ENCODE data around the gene TNNC1.

Gene TNNC1

DNA sequence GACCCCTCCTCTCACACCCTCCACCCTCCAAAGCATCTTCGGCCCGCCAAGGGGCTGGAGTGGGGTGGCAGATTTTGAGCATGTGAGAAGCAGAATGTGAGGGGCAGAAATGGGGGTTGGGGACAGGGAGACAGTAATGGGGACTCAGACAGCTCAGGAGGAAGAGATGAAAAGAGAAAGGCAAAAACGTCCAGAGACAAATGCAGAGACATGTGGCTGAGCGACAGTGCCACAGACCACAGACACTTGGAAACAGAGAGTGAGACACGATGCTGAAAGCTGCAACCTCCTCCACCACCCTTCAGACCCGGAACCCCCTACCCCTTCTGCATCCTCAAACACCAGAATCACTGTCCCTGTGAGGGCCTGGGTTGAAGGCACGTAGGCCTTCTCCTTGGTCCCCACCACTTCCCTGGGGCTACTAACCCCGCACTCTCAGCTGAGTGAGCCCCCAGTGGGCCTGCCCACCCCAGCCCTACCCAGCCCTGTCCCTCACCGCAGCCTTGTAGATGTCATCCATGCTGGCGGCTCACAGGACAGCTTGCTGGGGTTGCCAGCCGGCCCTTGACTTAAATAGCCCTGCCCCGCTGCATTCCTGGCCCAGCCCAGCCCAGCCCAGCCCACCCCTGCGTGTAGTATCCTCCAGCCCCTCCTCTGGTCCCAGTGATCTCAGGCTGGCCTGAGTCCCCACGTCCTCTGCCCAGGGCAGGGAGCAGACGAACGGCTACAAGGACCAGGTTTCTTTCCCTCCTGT, at the start of gene TNNC1:
Gene TNNC1 (minus strand): TSS at position 546 of the 754 bp plus-strand sequence. CDS start 26 bp downstream, at position 520.
- DNase-seq: no peak

DNA sequence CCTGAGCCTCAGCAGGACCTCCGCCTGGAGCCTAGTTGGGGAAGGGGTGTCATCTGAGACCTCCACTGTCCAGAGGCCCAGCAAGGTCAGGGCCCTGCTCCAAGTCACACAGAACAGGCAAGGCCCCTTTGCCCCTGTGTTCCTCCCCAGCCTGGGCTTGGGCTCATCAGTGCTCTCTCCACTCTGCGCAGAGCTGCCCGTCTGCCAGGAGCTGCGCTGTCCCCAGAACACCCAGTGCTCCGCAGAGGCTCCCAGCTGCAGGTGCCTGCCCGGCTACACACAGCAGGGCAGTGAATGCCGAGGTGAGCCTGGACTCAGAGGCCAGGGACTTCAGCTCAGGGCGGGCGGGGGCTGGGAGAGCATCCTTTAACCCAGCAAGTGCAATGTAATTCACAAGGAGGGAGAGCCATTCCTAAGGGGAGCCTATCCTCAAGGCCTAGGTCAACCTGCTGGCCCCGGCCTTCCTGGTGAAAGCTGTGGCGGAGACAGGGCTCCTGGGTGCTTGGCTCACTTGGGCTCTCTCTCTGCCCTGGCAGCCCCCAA, 49.0 kb upstream of the TNNC1 start:
- DNase-seq: no peak

DNA sequence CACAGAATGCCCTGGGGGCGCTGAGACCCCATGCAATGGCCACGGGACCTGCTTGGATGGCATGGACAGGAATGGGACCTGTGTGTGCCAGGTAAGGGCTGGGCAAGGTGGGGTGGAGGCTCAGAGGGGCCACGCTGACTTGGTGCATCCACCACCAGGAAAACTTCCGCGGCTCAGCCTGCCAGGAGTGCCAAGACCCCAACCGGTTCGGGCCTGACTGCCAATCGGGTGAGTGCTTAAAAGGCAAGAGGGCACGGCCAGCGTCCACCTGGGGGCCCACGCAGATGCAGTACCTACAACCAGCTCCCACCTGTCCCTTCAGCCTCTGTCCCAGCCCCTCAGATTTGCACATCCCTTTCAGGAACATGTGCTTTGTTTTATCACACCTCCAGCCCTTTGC, 48.2 kb upstream of the TNNC1 start:
- DNase-seq: no peak

DNA sequence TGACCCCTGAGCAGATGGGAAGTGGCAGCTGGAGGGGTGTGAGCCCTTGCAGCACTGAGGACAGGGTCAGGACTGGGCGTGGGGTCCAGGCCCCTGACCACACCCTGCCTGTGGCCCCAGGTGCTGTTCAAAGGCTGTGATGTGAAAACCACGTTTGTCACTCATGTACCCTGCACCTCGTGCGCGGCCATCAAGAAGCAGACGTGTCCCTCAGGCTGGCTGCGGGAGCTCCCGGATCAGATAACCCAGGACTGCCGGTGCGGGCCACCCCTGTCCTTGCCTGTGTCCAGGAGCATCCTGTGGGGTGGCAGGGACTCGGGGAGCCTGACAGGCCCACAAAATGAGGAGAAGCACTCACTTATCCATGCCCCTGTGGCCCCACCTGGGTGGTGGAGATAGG, 47.2 kb upstream of the TNNC1 start:
- DNase-seq: no peak

DNA sequence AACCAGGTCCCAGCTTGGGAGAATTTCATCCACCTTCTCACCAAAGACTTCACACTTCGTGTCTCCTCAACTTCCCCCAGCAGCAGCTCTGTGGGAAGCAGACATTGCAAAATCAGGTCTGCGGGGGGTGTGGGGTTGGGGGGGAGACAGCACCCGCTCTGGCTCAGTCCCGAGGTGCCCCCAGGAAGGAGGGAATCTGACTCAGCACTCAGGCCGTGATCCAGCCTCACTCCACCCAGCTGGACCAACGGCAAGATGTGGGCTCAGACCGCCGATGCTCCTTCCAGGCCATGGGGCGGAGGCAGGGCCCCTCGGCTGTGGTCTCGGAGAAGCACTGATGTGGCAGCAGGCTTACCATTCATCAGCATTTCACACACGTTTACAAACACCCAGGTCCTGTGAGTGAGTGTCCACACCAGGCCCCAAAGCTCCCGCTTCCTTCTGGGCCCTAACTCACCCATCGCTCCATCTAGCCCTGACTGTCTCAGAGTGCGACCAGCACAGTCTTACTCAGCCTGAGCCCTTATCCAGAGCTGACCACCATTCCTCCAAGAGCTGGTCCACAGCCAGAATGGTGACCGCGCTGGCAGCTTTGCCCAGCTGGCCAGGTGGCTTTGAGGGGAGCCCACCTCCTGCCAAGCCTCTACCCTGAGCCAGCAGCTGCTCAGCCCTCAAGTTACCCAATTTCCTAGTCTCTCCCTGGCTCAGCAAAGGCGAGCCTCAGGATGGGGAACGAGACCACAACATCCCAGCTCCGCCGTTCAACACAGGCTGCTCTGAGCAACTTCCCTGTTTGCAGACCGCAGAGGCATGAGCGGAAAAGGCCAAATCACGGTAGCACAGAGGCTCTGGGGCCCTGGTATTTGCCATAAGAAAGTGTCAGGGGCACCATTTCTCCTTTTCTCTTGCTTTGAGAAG, 44.6 kb upstream of the TNNC1 start:
- no peak for DNase-seq

DNA sequence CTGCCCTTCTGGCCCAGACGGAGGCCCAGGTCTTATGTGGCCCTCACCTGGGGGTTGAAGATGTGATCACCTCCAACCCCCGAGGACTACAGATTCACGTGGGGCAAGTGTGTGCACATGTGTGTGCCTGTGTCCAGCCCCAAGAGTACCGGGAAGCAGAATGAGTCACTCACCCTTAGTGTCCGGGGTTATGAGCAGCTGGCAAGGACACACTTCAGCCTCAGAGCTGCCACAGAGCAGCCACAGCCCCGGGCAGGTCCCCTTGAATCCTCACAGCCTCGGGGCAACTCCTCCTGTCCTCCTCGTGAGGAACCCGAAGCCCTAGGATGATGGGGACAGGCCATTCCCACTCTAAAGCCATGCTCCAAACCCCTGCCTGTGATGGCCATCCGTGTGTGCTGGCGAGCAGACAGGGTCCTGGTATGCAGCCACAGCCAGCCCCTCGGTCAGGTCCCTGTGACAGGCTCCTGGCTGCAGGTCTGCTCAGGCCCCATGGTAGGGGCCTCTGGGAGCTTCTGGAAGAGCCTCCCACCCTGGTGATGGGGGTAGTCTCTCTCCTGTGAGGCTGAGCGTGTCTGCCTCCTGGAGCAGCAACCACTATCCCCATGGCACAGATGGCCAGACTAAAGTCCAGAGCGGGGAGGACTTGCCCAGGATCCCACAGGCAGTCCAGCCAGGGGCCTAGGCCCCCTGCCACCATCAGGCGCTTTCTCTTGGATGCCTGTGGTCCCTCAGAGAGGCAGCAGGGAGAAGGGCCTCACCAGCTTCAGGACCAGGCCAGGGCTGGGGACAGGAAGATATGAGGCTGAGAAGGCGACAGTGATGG, 42.1 kb upstream of the TNNC1 start:
- no peak for DNase-seq

DNA sequence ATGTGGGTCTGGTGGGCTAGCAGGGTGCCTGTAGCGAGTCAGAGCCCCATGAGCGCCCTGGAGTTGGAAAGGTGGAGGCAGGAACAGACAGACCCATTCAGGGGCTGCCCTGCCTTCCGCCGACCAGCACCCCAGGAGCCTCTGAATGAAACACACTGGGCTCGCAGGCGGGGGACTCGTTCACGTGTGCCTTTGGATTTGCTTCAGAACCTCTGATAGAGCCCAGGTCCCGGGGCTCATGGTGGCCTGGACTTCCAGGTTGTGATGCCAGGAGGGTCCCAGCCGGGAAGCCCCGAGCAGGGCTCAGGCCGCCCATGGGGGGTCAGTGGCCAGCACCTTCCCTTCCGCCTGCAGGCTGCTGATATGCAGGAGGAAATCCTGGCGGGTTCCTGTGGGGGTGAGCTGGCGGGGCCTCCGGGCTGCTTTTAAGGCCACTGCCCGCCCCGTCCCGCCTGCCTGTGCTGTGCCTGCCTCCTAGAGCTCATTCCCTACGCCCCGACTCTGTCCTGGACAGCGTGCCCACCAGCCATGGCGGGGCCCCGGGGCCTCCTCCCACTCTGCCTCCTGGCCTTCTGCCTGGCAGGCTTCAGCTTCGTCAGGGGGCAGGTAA, 41.1 kb upstream of the TNNC1 start, which contains the start of gene STAB1:
Gene STAB1 (plus strand): TSS at position 453 of the 610 bp plus-strand sequence. CDS start 76 bp downstream, at position 529.
- DNase-seq: no peak

DNA sequence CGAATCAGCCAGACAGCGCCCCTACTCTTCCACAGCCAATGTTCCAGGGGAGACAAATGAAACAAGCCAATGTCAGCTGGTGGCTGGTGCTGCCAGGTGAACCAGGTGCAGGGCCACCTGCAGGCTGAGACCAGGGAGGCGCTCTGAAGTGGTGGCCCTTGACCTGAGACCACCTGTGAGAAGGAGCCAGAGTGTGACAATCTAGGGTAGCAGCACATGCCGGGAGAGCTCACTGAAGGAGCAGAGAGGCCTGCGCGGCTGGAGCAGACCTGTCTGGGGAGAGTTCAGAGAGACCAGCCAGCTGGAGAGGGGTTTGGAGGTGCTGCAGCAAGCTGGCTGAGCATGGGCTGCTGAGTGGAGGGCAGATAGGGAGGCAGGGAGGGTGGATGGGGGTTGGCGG, 40.6 kb upstream of the TNNC1 start:
- peak; percentile 32 for DNase-seq

DNA sequence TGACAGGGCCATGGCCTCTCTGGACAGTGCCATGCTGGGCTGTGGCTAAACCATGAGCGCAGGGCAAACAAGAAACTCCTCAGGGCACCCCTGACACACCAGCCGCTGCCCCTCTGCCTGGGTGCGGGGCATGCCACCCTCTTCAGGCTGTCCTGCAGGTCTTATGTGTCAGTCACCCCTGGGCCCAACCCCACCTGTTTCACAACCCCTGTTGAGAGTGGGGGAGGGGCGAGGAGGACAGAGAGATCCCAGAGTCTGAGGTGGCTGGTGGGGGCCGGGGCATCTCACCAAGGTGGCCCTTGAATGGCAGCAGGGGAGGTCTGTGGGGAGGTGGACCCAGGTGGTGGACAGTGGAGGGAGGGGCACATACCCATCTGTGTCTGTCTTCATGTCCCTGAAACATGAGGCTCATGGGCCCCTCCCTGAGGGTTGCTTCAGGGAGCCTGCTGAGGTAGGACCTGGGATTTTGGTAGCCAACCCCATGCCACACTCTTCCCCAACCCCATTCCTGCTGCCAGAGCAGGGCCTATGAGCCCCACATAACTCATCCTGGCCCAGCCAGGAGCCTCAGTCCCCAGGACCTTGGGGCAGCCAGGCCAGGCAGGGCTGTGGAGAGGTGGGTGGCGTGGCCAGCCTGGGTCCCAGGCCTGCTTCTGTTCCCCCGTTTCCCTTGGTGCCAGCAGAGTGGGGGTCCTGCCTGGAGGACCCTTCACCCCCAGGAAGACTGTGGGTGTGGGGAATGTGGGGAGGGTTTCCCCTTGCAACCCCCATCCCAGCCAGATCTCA, 39.6 kb upstream of the TNNC1 start:
- DNase-seq: no peak

DNA sequence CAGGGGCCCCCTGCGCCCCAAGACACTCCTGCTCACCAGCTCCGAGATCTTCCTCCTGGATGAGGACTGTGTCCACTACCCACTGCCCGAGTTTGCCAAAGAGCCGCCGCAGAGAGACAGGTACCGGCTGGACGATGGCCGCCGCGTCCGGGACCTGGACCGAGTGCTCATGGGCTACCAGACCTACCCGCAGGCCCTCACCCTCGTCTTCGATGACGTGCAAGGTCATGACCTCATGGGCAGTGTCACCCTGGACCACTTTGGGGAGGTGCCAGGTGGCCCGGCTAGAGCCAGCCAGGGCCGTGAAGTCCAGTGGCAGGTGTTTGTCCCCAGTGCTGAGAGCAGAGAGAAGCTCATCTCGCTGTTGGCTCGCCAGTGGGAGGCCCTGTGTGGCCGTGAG, 38.2 kb upstream of the TNNC1 start:
- no peak for DNase-seq

DNA sequence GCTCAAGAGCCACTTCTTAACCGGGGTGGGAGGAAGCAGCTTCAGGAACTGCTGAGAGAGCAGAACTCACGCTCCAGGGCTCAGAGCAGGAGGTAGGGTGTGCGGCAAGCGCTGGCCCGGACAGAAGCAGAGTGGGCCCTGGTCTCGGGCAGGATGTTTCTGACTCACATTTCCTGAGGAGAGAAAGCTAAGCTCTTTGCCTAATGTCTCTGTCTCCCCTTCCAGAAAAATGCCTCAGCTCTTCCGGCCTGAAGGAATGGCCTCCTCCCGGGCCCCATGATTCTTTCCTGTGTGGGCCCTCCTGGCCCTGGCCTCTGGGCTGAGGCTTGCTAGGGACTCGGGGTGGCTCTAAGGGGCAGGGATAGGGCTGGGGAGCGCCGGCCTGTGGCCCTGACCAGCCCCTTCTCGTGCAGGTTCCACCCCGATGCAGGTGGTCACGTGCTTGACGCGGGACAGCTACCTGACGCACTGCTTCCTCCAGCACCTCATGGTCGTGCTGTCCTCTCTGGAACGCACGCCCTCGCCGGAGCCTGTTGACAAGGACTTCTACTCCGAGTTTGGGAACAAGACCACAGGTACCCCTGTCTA, 37.2 kb upstream of the TNNC1 start:
- no peak for DNase-seq

DNA sequence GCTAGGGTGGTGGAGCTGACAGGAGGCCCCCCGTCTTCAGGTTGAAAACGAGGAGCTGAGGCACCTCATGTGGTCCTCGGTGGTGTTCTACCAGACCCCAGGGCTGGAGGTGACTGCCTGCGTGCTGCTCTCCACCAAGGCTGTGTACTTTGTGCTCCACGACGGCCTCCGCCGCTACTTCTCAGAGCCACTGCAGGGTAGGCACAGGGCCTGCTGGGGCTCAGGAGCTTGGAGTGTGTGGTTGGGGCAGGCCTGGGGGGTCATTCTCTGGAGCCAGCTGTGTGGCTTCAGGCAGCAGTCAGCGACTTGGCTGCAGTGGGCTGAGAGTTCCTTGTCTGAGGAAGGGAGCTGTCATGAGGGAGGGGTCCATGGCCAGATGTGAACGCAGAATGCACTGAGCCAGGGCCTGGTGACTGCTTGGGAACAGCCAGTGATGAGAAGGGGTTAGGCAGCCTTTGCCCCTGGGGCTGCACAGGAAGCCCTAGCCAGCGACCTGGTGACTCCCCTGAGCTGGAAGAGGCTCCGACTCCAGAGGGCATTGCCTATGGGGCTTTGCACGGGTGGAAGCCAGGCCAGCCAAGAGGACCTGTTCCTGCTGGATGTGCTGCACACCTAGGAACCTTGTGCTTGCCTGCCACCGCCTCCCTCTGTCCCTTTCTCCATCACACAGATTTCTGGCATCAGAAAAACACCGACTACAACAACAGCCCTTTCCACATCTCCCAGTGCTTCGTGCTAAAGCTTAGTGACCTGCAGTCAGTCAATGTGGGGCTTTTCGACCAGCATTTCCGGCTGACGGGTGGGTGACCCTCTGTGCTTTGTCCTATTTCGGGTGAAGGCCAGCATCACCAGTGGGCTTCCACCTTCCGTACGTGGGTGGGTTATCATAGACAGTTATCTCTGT, 36.4 kb upstream of the TNNC1 start:
- no peak for DNase-seq

DNA sequence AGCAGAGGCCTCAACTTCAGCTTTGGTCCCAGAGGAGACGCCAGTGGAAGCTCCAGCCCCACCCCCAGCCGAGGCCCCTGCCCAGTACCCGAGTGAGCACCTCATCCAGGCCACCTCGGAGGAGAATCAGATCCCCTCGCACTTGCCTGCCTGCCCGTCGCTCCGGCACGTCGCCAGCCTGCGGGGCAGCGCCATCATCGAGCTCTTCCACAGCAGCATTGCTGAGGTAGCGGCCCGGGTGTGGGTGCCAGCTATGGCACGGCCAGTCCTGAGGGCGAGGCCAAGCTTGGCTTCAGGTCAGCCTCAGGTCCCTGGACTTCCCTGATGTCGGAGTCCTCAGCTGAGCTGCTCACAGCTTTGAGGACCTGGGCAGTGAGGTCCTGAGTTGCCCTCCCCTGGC, 35.6 kb upstream of the TNNC1 start:
- DNase-seq: no peak

DNA sequence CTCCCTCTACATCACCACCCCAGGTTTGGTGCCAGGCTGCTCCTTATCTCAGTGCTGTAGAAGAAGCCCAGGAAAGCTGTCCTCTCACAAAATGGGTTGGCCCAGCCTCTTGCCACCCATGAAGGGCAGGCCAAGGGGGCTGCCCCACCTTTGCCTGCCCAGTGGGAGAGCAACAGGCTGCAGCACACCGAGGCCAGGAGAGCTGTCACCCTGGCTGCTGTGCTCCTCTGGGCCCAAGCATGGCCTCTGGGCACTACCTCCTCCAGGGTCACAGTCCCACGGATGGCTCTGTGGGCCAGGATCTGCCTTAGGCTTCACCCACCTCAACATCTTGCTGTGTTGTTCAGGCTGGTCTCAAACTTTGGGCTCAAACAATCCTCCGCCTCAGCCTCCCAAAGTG, 34.9 kb upstream of the TNNC1 start:
- DNase-seq: no peak

DNA sequence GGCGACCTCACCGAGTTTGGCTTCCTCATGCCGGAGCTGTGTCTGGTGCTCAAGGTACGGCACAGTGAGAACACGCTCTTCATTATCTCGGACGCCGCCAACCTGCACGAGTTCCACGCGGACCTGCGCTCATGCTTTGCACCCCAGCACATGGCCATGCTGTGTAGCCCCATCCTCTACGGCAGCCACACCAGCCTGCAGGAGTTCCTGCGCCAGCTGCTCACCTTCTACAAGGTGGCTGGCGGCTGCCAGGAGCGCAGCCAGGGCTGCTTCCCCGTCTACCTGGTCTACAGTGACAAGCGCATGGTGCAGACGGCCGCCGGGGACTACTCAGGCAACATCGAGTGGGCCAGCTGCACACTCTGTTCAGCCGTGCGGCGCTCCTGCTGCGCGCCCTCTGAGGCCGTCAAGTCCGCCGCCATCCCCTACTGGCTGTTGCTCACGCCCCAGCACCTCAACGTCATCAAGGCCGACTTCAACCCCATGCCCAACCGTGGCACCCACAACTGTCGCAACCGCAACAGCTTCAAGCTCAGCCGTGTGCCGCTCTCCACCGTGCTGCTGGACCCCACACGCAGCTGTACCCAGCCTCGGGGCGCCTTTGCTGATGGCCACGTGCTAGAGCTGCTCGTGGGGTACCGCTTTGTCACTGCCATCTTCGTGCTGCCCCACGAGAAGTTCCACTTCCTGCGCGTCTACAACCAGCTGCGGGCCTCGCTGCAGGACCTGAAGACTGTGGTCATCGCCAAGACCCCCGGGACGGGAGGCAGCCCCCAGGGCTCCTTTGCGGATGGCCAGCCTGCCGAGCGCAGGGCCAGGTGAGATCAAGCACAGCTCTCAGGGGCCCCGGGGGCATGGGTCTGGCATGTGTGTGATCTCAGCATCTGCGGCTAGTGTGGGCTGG, 34.2 kb upstream of the TNNC1 start:
- no peak for DNase-seq

DNA sequence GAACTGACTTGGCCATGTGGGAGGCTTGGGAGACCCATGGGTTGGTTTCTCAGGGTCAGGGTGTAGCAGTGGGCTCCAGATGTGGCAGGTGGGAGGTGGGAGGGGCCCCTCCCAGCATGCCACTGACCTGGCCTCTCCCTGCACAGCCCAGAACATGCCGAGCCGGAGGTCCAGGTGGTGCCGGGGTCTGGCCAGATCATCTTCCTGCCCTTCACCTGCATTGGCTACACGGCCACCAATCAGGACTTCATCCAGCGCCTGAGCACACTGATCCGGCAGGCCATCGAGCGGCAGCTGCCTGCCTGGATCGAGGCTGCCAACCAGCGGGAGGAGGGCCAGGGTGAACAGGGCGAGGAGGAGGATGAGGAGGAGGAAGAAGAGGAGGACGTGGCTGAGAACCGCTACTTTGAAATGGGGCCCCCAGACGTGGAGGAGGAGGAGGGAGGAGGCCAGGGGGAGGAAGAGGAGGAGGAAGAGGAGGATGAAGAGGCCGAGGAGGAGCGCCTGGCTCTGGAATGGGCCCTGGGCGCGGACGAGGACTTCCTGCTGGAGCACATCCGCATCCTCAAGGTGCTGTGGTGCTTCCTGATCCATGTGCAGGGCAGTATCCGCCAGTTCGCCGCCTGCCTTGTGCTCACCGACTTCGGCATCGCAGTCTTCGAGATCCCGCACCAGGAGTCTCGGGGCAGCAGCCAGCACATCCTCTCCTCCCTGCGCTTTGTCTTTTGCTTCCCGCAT, 33.4 kb upstream of the TNNC1 start:
- no peak for DNase-seq

DNA sequence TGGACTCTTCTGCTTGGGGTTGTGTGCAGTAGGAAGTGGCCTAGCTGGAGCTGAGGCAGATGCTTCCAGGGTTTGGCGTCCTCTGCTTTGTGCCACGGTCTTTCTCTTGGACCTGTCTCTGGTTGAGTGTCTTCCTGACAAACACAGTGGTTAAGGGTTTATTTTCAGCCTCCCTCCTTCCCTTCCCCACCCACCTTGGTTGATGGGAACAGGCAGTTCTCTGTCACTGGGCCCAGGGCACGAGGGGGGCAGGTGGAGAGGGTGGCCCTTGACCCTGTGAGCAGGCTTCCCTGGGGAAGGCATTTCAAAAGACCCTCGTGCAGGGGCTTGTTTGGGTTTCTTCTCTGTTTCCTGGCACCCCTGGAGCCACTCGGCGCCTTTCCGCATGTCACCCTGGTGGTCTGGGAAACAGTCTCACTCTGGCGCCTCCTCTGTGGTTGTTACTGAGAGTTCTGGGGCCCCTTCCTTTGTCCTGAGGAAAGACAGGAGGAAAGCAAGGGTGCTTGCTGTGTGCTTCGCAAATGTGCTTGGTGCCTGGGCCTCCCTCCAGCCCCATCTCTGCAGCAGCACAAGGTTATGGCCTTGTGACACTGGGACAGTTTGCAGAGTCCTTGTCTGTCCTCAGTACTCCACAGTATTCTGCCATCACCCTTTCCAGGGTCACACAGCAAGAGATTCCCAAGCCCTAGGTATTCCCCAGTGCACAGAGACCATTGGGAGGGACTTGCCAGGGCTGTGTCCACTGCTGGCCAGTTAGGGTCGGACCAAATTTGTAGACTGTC, 31.0 kb upstream of the TNNC1 start:
- no peak for DNase-seq

All from NCI-H146 (cell line).